Endothelial cell of umbilical vein (primary cell): ENCODE measurements around the gene NHLRC1. TPM values are rescaled to one million over a fixed set of nuclear protein-coding genes. Genes with fewer than 3 reads are reported as not detected.

Experiments used
- BruUV-seq: library from RNA; stranded (reverse); fragments of 400-500 nt; replicated peaks from 2 replicates; lab custom pipeline; 2021; lab: Mats Ljungman, UMichigan
- CTCF ChIA-PET: fragments of 300-600, 350-600 bp; sonication (Branson Sonifier 250); formaldehyde crosslinking; loops from one replicate; lab custom pipeline; 2021; ENCODE audit warnings: antibody characterized with exemption, inconsistent platforms; lab: Charles Lee
- POLR2A ChIA-PET: fragments of 300-600, 350-600 bp; sonication (Branson Sonifier 250); formaldehyde crosslinking; loops from one replicate; lab custom pipeline; 2021; ENCODE audit warnings: antibody characterized with exemption, inconsistent platforms; lab: Charles Lee
- DNase-seq: peaks from one replicate; pipeline ENCODE4 v3.0.0-alpha.2; 2011; ENCODE audit warnings: low read depth, low spot score
- FAIRE-seq: peaks from 2 replicates; lab custom pipeline; 2011; peaks lifted over from hg19 to GRCh38; lab: Jason Lieb, UNC
- H2AFZ ChIP-seq: 2 replicates; pipeline ENCODE4 v1.6.0; 2012; ENCODE audit warnings: low read depth, low read length, control low read depth, inconsistent platforms
- H3K27ac ChIP-seq: 2 replicates; pipeline ENCODE4 v1.5.1; 2011; ENCODE audit warnings: low read depth, mild to moderate bottlenecking, control low read depth, low read length, moderate library complexity; ENCODE audit not compliant: insufficient read depth
- H3K27me3 ChIP-seq, 2 experiments: 2 replicates each; pipeline versions ENCODE4 v1.6.0 to v1.6.1; 2011; ENCODE audit warnings: low read length in 2 of 2, mixed read lengths in 1 of 2; ENCODE audit not compliant: control insufficient read depth in 2 of 2, insufficient read depth in 2 of 2
- H3K36me3 ChIP-seq, 2 experiments: 2 replicates in 1 of 2; 3 replicates in 1 of 2; pipeline ENCODE4 v1.5.1; 2011; ENCODE audit warnings: low read length in 2 of 2, mild to moderate bottlenecking in 1 of 2, moderate library complexity in 1 of 2; ENCODE audit not compliant: control insufficient read depth in 2 of 2, insufficient read depth in 2 of 2; ENCODE audit errors: extremely low read depth in 1 of 2
- H3K4me1 ChIP-seq: 3 replicates; pipeline ENCODE4 v1.5.1; 2011; ENCODE audit warnings: mild to moderate bottlenecking, low read length; ENCODE audit not compliant: control insufficient read depth, insufficient read depth; ENCODE audit errors: extremely low read depth
- H3K4me2 ChIP-seq: 2 replicates; pipeline ENCODE4 v1.6.1; 2011; ENCODE audit warnings: low read length, control low read depth, mixed read lengths; ENCODE audit not compliant: insufficient read depth
- H3K4me3 ChIP-seq, 3 experiments: fragments of 200-600 bp in 1 of 3; sonication (generic), shearing (Covaris generic) in 1 of 3; replicated peaks in 1 of 3; 2 replicates each; pipeline ENCODE4 v1.5.1; 2011 to 2016; ENCODE audit warnings: control low read depth in 3 of 3, low read length in 3 of 3, mild to moderate bottlenecking in 2 of 3, inconsistent platforms in 1 of 3, low read depth in 1 of 3, moderate library complexity in 1 of 3; ENCODE audit not compliant: insufficient read depth in 1 of 3
- H3K79me2 ChIP-seq: 2 replicates; pipeline ENCODE4 v1.6.0; 2012; ENCODE audit warnings: low read length, inconsistent platforms; ENCODE audit not compliant: control insufficient read depth, insufficient read depth
- H3K9ac ChIP-seq: replicated peaks from 2 replicates; pipeline ENCODE3; 2011; ENCODE audit warnings: low read length, control low read depth; ENCODE audit not compliant: insufficient read depth; ENCODE audit errors: extremely low read depth
- H3K9me1 ChIP-seq: replicated peaks from 3 replicates; pipeline ENCODE4 v1.6.0; 2011; ENCODE audit warnings: mild to moderate bottlenecking, low read length; ENCODE audit not compliant: control insufficient read depth, insufficient read depth; ENCODE audit errors: extremely low read depth
- H3K9me3 ChIP-seq: replicated peaks from 2 replicates; pipeline ENCODE4 v1.5.1; 2012; ENCODE audit warnings: low read length, inconsistent platforms; ENCODE audit not compliant: control insufficient read depth, insufficient read depth
- H4K20me1 ChIP-seq: replicated peaks from 2 replicates; pipeline ENCODE3; 2011; ENCODE audit warnings: mild to moderate bottlenecking, low read length; ENCODE audit not compliant: control insufficient read depth, insufficient read depth; ENCODE audit errors: extremely low read depth
- EZH2 ChIP-seq: IDR thresholded peaks from 2 replicates; pipeline ENCODE4 v1.6.1; 2012; ENCODE audit warnings: borderline replicate concordance, low read depth, mild to moderate bottlenecking, moderate library complexity, low read length, inconsistent platforms; ENCODE audit not compliant: severe bottlenecking
- FOS ChIP-seq: IDR thresholded peaks from 2 replicates; pipeline ENCODE4 v1.6.1; 2011; ENCODE audit warnings: mild to moderate bottlenecking, low read length, moderate library complexity, borderline replicate concordance; ENCODE audit not compliant: insufficient read depth
- GATA2 ChIP-seq: IDR thresholded peaks from 2 replicates; pipeline ENCODE4 v1.7.0; 2011; ENCODE audit warnings: low read depth, mild to moderate bottlenecking, moderate library complexity, mixed read lengths, low read length; ENCODE audit not compliant: insufficient read length, insufficient read depth
- JUN ChIP-seq: IDR thresholded peaks from 2 replicates; pipeline ENCODE4 v1.6.1; 2011; ENCODE audit warnings: borderline replicate concordance, low read depth; ENCODE audit not compliant: insufficient read length, insufficient read depth
- MYC ChIP-seq: IDR thresholded peaks from one replicate; pipeline ENCODE4 v1.6.1; 2011; ENCODE audit warnings: mild to moderate bottlenecking, low read depth, low read length
- POLR2A ChIP-seq: IDR thresholded peaks from 2 replicates; pipeline ENCODE4 v1.6.1; 2012; ENCODE audit warnings: low read depth, mild to moderate bottlenecking, control low read depth, low read length
- POLR2AphosphoS5 ChIP-seq: IDR thresholded peaks from 2 replicates; pipeline ENCODE4 v1.6.1; 2012; ENCODE audit warnings: low read depth, mild to moderate bottlenecking, control low read depth, low read length, moderate library complexity; ENCODE audit not compliant: insufficient read depth
- dilution Hi-C: fragments of 300-500 bp; cut with MboI; formaldehyde crosslinking; loops from one replicate; pipeline ENCODE4 v1.15.0; 2019; ENCODE audit warnings: low sequenced_read_pairs; ENCODE audit not compliant: extremely low pct_ligation_motif_present
- intact Hi-C: fragments of 100-400 bp; cut with micrococcal nuclease; formaldehyde crosslinking; loops from one replicate; pipeline ENCODE4 v1.10.0; 2022
- polyA plus RNA-seq, 4 experiments: library from polyadenylated mRNA; depleted of rRNA in 3 of 4; stranded (reverse) in 3 of 4; unstranded in 1 of 4; fragments of >200 nt; gene quantifications; 2 replicates each; pipeline versions ENCODE4 v1.2.1 to v1.2.3, GENCODE V29; 2011 to 2012; ENCODE audit warnings: missing spikeins in 1 of 4
- total RNA-seq: library from RNA; stranded (reverse); gene quantifications from 2 replicates; pipeline ENCODE4 v1.2.3, GENCODE V29; 2021
- TF ChIP-seq, protein P1 (sequence below), 2 donors: IDR thresholded peaks; 1 replicate in 1 of 2; 2 replicates in 1 of 2; pipeline ENCODE4 v1.5.1; 2011; ENCODE audit warnings: low read length in 2 of 2, mild to moderate bottlenecking in 2 of 2, moderate library complexity in 2 of 2, control low read depth in 1 of 2, inconsistent platforms in 1 of 2, low read depth in 1 of 2; ENCODE audit not compliant: insufficient read depth in 1 of 2; ENCODE audit errors: extremely low read depth in 1 of 2
- TF ChIP-seq, protein P2 (sequence below): IDR thresholded peaks from 2 replicates; pipeline ENCODE4 v1.6.1; 2011; ENCODE audit not compliant: insufficient read depth, insufficient read length

The NHLRC1 gene
- total and polyA plus RNA-seq, 2 donors (not counting 3 experiments of a cell fraction or from before 2014, with no cell fraction given), result 1.7 to 2.3 TPM

DNA sequence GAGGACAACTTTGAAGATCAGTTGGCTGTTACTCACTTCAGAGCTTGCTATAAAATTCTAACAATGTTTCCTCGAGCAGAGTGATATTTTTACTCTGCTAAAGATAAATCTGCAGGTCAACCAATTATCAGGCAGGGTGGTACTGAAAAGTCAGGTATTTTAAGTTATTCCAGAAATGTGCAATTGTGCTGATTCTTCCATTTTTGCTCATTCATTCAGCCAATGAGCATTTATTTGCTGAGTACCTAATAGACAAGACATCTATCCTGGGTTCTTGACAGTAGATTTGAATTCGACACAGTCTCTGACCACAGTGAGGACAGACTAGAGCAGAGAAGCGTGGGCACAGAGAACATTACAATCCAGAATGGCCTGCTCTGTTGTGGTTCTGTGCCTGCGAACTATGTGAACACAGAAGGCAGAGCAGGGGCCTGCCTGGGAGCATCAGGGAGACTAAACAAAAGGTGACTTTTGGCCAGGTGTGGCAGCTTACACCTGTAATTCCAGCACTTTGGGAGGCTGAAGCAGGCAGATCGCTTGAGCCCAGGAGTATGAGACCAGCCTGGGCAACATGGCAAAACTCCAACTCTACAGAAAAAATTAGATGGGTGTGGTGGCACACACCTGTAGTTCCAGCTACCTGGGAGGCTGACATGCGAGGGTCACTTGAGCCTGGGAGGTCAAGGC is 17.6 kb upstream of the NHLRC1 start:
- CTCF ChIA-PET, result no interaction called here
- H4K20me1 ChIP-seq, result no peaks in the 10 kb centered on the region
- H3K27me3 ChIP-seq, result no peaks in the 10 kb centered on the region
- BruUV-seq, result no TSS peak
- intact Hi-C loops (no loop called here), dilution Hi-C loops (no loop called here)
- no peaks in the 10 kb centered on the region for H3K9me1 ChIP-seq
- H3K27ac ChIP-seq, result no peak overlapping the region
- DNase-seq, result no peak
- no peak overlapping the region for H3K9ac ChIP-seq
- H3K9me3 ChIP-seq, result no peaks in the 10 kb centered on the region
- H3K4me2 ChIP-seq, result no peak overlapping the region
- no peak for FAIRE-seq
- H3K4me1 ChIP-seq, result no peaks in the 10 kb centered on the region
- no peaks in the 10 kb centered on the region for H3K79me2 ChIP-seq
- H3K36me3 ChIP-seq, result peaks cover 0 to 1% of the 10 kb centered on the region in 2 experiments
- H2AFZ ChIP-seq, result no peak overlapping the region
- TF ChIP-seq MYC (no peak), GATA2 (no peak), POLR2A (no peak), FOS (no peak), JUN (no peak), POLR2AphosphoS5 (no peak), EZH2 (no peak)
- TF ChIP-seq, protein P1, sequence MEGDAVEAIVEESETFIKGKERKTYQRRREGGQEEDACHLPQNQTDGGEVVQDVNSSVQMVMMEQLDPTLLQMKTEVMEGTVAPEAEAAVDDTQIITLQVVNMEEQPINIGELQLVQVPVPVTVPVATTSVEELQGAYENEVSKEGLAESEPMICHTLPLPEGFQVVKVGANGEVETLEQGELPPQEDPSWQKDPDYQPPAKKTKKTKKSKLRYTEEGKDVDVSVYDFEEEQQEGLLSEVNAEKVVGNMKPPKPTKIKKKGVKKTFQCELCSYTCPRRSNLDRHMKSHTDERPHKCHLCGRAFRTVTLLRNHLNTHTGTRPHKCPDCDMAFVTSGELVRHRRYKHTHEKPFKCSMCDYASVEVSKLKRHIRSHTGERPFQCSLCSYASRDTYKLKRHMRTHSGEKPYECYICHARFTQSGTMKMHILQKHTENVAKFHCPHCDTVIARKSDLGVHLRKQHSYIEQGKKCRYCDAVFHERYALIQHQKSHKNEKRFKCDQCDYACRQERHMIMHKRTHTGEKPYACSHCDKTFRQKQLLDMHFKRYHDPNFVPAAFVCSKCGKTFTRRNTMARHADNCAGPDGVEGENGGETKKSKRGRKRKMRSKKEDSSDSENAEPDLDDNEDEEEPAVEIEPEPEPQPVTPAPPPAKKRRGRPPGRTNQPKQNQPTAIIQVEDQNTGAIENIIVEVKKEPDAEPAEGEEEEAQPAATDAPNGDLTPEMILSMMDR (IDR thresholded peaks at IDR 0.05; ENCODE audit: extremely low read depth in 1 of 2, insufficient read depth in 1 of 2, low read depth in 1 of 2, low read length in 2 of 2), result no peak
- TF ChIP-seq, protein P2, sequence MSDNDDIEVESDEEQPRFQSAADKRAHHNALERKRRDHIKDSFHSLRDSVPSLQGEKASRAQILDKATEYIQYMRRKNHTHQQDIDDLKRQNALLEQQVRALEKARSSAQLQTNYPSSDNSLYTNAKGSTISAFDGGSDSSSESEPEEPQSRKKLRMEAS, result no peak
- POLR2A ChIA-PET, result no interaction called here
- no peak overlapping the region for H3K4me3 ChIP-seq
